C4-2B (cell line): ENCODE measurements around the gene KRTAP20-4.

ENCODE experiments used
- CTCF ChIP-seq: fragments of 450-650 bp; conservative IDR thresholded peaks from 2 replicates; pipeline ENCODE4 v1.5.1; 2017; ENCODE audit warnings: mild to moderate bottlenecking
- ZFX ChIP-seq: fragments of 450-650 bp; IDR thresholded peaks from 2 replicates; pipeline ENCODE4 v1.6.1; 2017

GRCh38 chr21:30590297-30590696 is 30.1 kb upstream of the KRTAP20-4 start, which contains the start of gene KRTAP22-2:
- TF ChIP-seq CTCF, result no peak
- no peak for TF ChIP-seq ZFX
